ENCODE measurements around the gene HSD17B12.
A peak's percentile ranks its signal among the peaks of the same experiment; 100 is the strongest.

HSD17B12 gene

DNA sequence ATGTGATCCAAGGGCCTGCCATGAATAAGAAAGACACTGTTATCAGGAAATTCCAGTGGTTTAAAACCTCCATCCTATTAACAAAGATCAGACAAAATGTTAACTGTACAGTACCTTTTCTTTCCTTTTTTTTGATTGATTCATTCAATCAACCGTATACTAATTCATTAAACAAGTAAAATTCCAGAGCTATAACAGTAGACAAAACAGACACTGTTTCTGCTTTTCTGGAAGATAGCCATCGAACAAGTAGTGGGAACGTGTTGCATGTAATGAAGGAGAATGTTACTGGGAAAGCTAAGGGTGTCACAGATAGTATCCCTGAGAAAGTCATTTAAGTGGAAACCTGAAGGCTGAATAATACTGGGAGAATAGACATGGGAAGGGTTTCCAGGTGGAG is 126.4 kb downstream of the HSD17B12 start:
- DNase-seq (ENCODE audit: low read depth): no peak

DNA sequence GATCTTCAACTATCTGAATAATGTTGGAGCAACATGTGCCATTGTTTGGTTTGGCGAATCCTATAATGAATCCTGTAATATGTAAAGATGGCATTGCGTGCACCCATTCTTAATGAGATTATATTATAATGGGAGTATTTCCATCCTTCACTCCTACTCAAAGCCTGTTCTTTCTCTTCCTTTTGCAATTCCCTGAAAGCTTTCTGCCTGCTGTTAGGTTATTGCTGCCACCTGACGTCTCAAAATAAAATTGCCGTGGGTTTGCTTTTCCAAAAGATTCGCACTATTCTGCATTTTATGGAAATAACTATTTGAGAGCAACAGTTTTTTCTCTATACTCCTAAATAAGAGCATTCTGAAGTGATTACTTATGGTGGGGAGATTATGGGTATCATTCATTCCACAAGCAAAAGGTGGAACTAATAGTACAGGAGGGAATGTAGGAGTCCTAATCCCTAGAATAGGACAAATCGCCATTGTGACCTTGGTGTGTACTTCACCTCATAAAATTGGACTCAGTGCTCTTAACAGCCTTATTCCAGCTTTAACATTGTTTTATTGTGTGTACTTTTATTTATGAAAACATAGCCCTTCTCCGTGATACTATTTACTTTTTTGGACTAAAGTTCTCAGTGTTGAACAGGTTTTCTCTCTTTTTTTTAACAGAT is 130.5 kb downstream of the HSD17B12 start:
- DNase-seq (ENCODE audit: low read depth): no peak

DNA sequence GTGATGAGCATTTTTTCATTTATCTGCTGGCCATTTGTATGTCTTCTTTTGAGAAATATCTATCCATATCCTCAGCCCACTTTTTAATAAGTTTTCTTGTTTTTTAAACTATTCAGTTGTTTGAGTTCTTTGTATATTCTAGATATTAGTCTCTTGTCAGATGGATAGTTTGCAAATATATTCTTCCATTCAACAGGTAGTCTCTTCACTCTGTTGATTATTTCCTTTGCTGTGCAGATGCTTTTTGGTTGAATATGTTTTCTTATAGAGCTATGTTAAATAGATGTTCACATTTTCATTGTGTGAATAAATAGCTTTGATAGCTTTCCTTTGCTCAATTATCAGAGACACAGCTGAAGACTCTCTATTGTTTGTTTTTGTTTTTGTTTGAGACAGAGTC is 131.9 kb downstream of the HSD17B12 start:
- DNase-seq (ENCODE audit: low read depth): no peak

DNA sequence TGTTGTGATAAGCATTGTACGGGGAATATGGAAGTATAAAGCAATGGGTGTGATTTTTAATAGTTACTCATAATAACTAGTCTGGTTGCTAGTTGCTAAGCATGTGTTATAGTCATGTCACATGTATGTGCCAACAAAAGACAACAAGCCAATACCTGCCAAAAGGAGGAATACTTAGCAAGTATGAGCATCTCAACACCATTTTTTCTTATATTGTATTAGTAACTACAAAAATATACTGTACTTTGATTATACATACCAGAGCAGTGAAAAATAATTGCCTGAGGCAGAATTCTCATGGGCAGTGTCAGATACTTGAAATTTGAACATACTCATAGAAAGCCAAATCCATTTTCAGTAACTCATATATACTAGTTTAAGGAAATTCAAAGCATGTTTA is 137.7 kb downstream of the HSD17B12 start:
- DNase-seq (ENCODE audit: low read depth): no peak

- no peak for DNase-seq (ENCODE audit: low read depth)
Measured at GRCh38 chr11:43819926-43820325, 139.4 kb downstream of the HSD17B12 start.

GRCh38 chr11:43823316-43823715 is 142.8 kb downstream of the HSD17B12 start:
- DNase-seq (ENCODE audit: low read depth): no peak

- no peak for DNase-seq (ENCODE audit: low read depth)
Measured at GRCh38 chr11:43823851-43824250, 143.3 kb downstream of the HSD17B12 start.

DNA sequence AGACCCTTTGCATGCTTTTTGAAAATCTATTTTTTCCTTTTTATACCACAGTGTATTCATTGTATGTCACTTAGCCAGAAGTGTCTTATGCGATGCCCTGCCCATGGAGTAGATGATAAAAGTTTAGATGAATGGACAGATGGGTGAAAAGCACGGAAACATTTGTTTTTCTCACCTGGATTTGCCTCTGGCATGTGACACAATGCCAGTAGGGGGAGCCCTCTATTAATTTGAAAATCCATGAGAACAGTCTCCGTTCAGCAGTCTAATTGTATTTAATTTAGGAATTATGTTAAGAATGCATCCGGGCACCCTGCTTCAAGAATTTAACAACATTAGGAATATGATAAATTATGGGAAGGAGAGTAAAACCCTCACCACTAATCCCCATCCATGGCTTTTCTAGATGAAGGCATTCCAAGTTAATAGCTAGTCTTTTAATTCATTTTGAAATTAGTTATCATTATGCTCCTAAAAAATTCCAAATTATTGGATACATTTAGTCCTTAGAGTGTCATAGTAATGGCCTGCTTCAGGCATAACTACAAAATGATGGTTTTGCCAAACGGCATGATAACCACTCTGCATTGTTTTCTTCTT is 144.8 kb downstream of the HSD17B12 start:
- DNase-seq (ENCODE audit: low read depth): no peak

GRCh38 chr11:43830928-43831440 is 150.4 kb downstream of the HSD17B12 start:
- peak; percentile 6 for DNase-seq (ENCODE audit: low read depth)

- DNase-seq (ENCODE audit: low read depth): no peak
Measured at GRCh38 chr11:43832536-43832935, 152.0 kb downstream of the HSD17B12 start.

DNA sequence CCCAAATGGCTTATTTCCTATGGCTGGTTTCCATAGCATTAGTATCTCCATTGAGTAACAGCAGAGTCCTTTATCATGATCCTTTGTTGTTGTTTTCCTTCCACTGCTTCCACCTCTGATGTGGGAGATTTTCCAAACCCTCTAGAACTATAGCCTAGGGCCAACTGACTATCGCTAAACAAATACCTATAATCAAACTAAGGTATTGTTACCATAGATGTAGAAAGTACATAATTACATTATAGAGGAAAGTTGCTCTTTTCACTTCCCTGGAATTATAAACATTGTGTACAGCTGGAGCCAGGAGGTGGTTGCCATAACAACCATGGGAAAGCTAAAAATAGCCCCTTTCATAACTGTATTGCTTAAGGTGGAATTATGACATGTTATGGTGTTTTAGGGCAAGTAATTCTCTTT is 153.1 kb downstream of the HSD17B12 start:
- DNase-seq (ENCODE audit: low read depth): no peak

- no peak for DNase-seq (ENCODE audit: low read depth)
Measured at GRCh38 chr11:43834286-43834685, 153.7 kb downstream of the HSD17B12 start.

DNA sequence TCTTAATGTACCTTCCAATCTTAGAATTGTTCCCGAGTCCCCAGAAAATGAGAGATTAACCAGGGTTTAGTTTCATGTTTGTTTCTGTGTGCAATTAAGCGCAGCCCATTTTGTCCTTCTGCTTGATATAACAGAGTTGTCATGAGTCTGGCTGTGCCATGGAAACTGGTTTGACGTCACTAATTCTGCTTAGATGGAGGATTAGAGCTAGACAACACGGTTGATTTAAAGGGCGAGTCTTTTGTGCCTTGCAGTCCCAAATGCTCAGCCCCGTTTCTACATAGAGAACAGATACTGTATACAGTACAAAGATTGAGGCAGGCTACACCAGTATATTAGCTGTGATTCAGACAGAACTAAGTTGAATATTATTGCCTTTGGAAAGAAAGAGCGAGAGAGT is 154.6 kb downstream of the HSD17B12 start:
- DNase-seq (ENCODE audit: low read depth): no peak

- no peak for DNase-seq (ENCODE audit: low read depth)
Measured at GRCh38 chr11:43837879-43838278, 157.3 kb downstream of the HSD17B12 start.

GRCh38 chr11:43842021-43842420 is 161.5 kb downstream of the HSD17B12 start:
- no peak for DNase-seq (ENCODE audit: low read depth)

GRCh38 chr11:43845816-43846215 is 165.3 kb downstream of the HSD17B12 start:
- no peak for DNase-seq (ENCODE audit: low read depth)

- no peak for DNase-seq (ENCODE audit: low read depth)
Measured at GRCh38 chr11:43852057-43852636, 171.6 kb downstream of the HSD17B12 start.

- no peak for DNase-seq (ENCODE audit: low read depth)
Measured at GRCh38 chr11:43853781-43854180, 173.2 kb downstream of the HSD17B12 start.

DNA sequence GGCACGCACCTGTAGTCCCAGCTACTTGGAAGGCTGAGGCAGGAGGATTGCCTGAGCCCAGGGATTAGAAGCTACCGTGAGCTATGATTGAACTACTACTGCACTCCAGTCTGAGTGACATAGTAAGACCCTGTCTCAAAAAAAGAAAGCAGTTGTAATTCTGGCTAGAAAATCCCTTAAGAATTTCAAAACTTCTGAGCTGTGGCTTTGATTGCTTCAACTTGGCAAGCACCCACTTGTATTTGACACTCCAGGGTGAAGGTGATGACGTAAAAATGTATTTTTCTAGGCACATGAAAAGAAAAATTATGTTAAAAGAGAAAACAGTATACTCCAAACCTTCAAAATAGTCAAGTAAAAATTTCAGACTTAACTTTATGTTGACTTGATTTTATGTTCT is 176.5 kb downstream of the HSD17B12 start:
- no peak for DNase-seq (ENCODE audit: low read depth)

GRCh38 chr11:43861141-43861540 is 180.6 kb downstream of the HSD17B12 start:
- no peak for DNase-seq (ENCODE audit: low read depth)

- DNase-seq (ENCODE audit: low read depth): no peak
Measured at GRCh38 chr11:43866520-43866919, 186.0 kb downstream of the HSD17B12 start.

DNA sequence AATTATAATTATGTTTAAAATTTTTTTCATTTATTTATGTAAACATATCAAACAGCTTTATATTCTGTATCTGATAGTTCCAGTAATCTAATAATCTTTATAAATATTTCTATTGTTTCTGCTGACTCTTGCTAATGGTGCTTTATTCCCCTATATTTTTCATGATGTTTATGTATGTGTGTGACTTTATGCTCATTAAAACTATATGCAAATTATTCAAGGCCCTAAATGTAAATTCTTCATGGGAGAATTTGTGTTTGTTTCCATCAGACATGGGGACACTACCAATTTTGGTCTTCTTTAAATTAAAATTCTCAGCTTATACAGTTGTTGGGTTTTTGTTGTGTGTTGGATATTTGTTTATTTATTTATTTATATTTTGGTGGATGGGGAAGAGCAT is 186.4 kb downstream of the HSD17B12 start:
- no peak for DNase-seq (ENCODE audit: low read depth)

DNA sequence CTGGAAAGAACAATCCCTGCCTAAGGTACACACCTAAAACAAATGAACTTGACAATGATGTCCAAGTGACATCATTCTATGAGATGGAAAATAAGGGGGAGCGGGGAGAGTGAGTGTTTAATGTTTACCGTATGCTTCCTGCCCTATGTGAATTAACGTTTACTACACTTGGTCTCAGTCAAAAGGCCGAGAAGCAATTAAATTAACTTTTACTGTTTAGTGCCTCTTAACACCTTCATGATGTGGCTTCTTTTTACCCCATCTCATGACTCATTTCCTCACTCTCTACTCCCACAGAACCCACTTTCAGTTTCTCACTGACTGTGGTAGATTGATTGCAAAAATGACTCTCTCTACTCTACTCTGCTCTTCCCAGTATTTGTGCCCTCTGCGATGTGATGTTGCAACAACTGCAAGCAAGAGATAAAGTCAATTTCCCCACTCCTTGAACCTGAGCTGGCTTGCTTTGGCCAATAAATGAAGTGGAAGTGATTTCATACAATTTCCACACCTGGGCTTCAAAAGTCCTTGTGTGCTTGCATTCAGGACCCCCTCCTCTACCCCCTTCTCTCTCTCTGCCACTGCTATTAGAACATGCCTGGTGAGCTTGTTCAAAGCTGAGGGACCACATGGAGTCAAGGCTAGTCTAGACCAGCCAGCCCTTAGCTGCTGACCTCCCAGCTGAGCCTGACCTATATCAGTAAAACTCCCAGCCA is 188.5 kb downstream of the HSD17B12 start:
- no peak for DNase-seq (ENCODE audit: low read depth)
